Endothelial cell of umbilical vein (primary cell): ENCODE data around the gene SAE1. TPM values are rescaled to one million over a fixed set of nuclear protein-coding genes. Genes with fewer than 3 reads are reported as not detected.

Experiments
- BruUV-seq: library from RNA; stranded (reverse); fragments of 400-500 nt; replicated peaks from 2 replicates; lab custom pipeline; 2021; lab: Mats Ljungman, UMichigan
- CTCF ChIA-PET: fragments of 300-600, 350-600 bp; sonication (Branson Sonifier 250); formaldehyde crosslinking; loops from one replicate; lab custom pipeline; 2021; ENCODE audit warnings: antibody characterized with exemption, inconsistent platforms; lab: Charles Lee
- POLR2A ChIA-PET: fragments of 300-600, 350-600 bp; sonication (Branson Sonifier 250); formaldehyde crosslinking; loops from one replicate; lab custom pipeline; 2021; ENCODE audit warnings: antibody characterized with exemption, inconsistent platforms; lab: Charles Lee
- DNase-seq: peaks from one replicate; pipeline ENCODE4 v3.0.0-alpha.2; 2011; ENCODE audit warnings: low read depth, low spot score
- FAIRE-seq: peaks from 2 replicates; lab custom pipeline; 2011; peaks lifted over from hg19 to GRCh38; lab: Jason Lieb, UNC
- H2AFZ ChIP-seq: 2 replicates; pipeline ENCODE4 v1.6.0; 2012; ENCODE audit warnings: low read depth, low read length, control low read depth, inconsistent platforms
- H3K27ac ChIP-seq: 2 replicates; pipeline ENCODE4 v1.5.1; 2011; ENCODE audit warnings: low read depth, mild to moderate bottlenecking, control low read depth, low read length, moderate library complexity; ENCODE audit not compliant: insufficient read depth
- H3K27me3 ChIP-seq, 2 experiments: 2 replicates each; pipeline versions ENCODE4 v1.6.0 to v1.6.1; 2011; ENCODE audit warnings: low read length in 2 of 2, mixed read lengths in 1 of 2; ENCODE audit not compliant: control insufficient read depth in 2 of 2, insufficient read depth in 2 of 2
- H3K36me3 ChIP-seq, 2 experiments: 2 replicates in 1 of 2; 3 replicates in 1 of 2; pipeline ENCODE4 v1.5.1; 2011; ENCODE audit warnings: low read length in 2 of 2, mild to moderate bottlenecking in 1 of 2, moderate library complexity in 1 of 2; ENCODE audit not compliant: control insufficient read depth in 2 of 2, insufficient read depth in 2 of 2; ENCODE audit errors: extremely low read depth in 1 of 2
- H3K4me1 ChIP-seq: 3 replicates; pipeline ENCODE4 v1.5.1; 2011; ENCODE audit warnings: mild to moderate bottlenecking, low read length; ENCODE audit not compliant: control insufficient read depth, insufficient read depth; ENCODE audit errors: extremely low read depth
- H3K4me2 ChIP-seq: 2 replicates; pipeline ENCODE4 v1.6.1; 2011; ENCODE audit warnings: low read length, control low read depth, mixed read lengths; ENCODE audit not compliant: insufficient read depth
- H3K4me3 ChIP-seq, 3 experiments: fragments of 200-600 bp in 1 of 3; sonication (generic), shearing (Covaris generic) in 1 of 3; replicated peaks in 1 of 3; 2 replicates each; pipeline ENCODE4 v1.5.1; 2011 to 2016; ENCODE audit warnings: control low read depth in 3 of 3, low read length in 3 of 3, mild to moderate bottlenecking in 2 of 3, inconsistent platforms in 1 of 3, low read depth in 1 of 3, moderate library complexity in 1 of 3; ENCODE audit not compliant: insufficient read depth in 1 of 3
- H3K79me2 ChIP-seq: 2 replicates; pipeline ENCODE4 v1.6.0; 2012; ENCODE audit warnings: low read length, inconsistent platforms; ENCODE audit not compliant: control insufficient read depth, insufficient read depth
- H3K9ac ChIP-seq: replicated peaks from 2 replicates; pipeline ENCODE3; 2011; ENCODE audit warnings: low read length, control low read depth; ENCODE audit not compliant: insufficient read depth; ENCODE audit errors: extremely low read depth
- H3K9me1 ChIP-seq: replicated peaks from 3 replicates; pipeline ENCODE4 v1.6.0; 2011; ENCODE audit warnings: mild to moderate bottlenecking, low read length; ENCODE audit not compliant: control insufficient read depth, insufficient read depth; ENCODE audit errors: extremely low read depth
- H3K9me3 ChIP-seq: replicated peaks from 2 replicates; pipeline ENCODE4 v1.5.1; 2012; ENCODE audit warnings: low read length, inconsistent platforms; ENCODE audit not compliant: control insufficient read depth, insufficient read depth
- H4K20me1 ChIP-seq: replicated peaks from 2 replicates; pipeline ENCODE3; 2011; ENCODE audit warnings: mild to moderate bottlenecking, low read length; ENCODE audit not compliant: control insufficient read depth, insufficient read depth; ENCODE audit errors: extremely low read depth
- EZH2 ChIP-seq: IDR thresholded peaks from 2 replicates; pipeline ENCODE4 v1.6.1; 2012; ENCODE audit warnings: borderline replicate concordance, low read depth, mild to moderate bottlenecking, moderate library complexity, low read length, inconsistent platforms; ENCODE audit not compliant: severe bottlenecking
- FOS ChIP-seq: IDR thresholded peaks from 2 replicates; pipeline ENCODE4 v1.6.1; 2011; ENCODE audit warnings: mild to moderate bottlenecking, low read length, moderate library complexity, borderline replicate concordance; ENCODE audit not compliant: insufficient read depth
- GATA2 ChIP-seq: IDR thresholded peaks from 2 replicates; pipeline ENCODE4 v1.7.0; 2011; ENCODE audit warnings: low read depth, mild to moderate bottlenecking, moderate library complexity, mixed read lengths, low read length; ENCODE audit not compliant: insufficient read length, insufficient read depth
- JUN ChIP-seq: IDR thresholded peaks from 2 replicates; pipeline ENCODE4 v1.6.1; 2011; ENCODE audit warnings: borderline replicate concordance, low read depth; ENCODE audit not compliant: insufficient read length, insufficient read depth
- MYC ChIP-seq: IDR thresholded peaks from one replicate; pipeline ENCODE4 v1.6.1; 2011; ENCODE audit warnings: mild to moderate bottlenecking, low read depth, low read length
- POLR2A ChIP-seq: IDR thresholded peaks from 2 replicates; pipeline ENCODE4 v1.6.1; 2012; ENCODE audit warnings: low read depth, mild to moderate bottlenecking, control low read depth, low read length
- POLR2AphosphoS5 ChIP-seq: IDR thresholded peaks from 2 replicates; pipeline ENCODE4 v1.6.1; 2012; ENCODE audit warnings: low read depth, mild to moderate bottlenecking, control low read depth, low read length, moderate library complexity; ENCODE audit not compliant: insufficient read depth
- dilution Hi-C: fragments of 300-500 bp; cut with MboI; formaldehyde crosslinking; loops from one replicate; pipeline ENCODE4 v1.15.0; 2019; ENCODE audit warnings: low sequenced_read_pairs; ENCODE audit not compliant: extremely low pct_ligation_motif_present
- intact Hi-C: fragments of 100-400 bp; cut with micrococcal nuclease; formaldehyde crosslinking; loops from one replicate; pipeline ENCODE4 v1.10.0; 2022
- polyA plus RNA-seq, 4 experiments: library from polyadenylated mRNA; depleted of rRNA in 3 of 4; stranded (reverse) in 3 of 4; unstranded in 1 of 4; fragments of >200 nt; gene quantifications; 2 replicates each; pipeline versions ENCODE4 v1.2.1 to v1.2.3, GENCODE V29; 2011 to 2012; ENCODE audit warnings: missing spikeins in 1 of 4
- total RNA-seq: library from RNA; stranded (reverse); gene quantifications from 2 replicates; pipeline ENCODE4 v1.2.3, GENCODE V29; 2021
- TF ChIP-seq, protein P1 (sequence below): IDR thresholded peaks from 2 replicates; pipeline ENCODE4 v1.6.1; 2011; ENCODE audit not compliant: insufficient read depth, insufficient read length
- TF ChIP-seq, protein P2 (sequence below), 2 donors: IDR thresholded peaks; 1 replicate in 1 of 2; 2 replicates in 1 of 2; pipeline ENCODE4 v1.5.1; 2011; ENCODE audit warnings: low read length in 2 of 2, mild to moderate bottlenecking in 2 of 2, moderate library complexity in 2 of 2, control low read depth in 1 of 2, inconsistent platforms in 1 of 2, low read depth in 1 of 2; ENCODE audit not compliant: insufficient read depth in 1 of 2; ENCODE audit errors: extremely low read depth in 1 of 2

SAE1 gene
- total and polyA plus RNA-seq, 2 donors (not counting 3 experiments of a cell fraction or from before 2014, with no cell fraction given), result 165 to 219 TPM

DNA sequence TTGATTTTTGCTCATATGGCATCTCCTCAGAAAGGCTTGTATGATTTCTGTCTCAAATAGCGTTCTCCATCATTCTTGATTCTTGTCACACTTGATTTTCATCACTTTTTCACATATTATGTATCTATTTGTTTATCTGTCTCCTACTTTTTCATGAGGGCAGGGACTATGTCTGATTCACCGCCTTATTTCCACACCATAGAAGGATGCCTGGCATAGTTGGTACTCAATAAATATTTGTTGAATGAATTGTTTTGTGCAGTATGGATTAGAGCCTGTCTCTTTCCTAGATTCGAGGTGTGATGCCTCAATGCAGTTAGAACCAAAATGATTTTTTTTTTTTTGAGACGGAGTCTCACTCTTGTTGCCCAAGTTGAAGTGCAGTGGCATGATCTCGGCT is 12.1 kb downstream of the SAE1 start:
- CTCF ChIA-PET, result interaction anchor here (1.0 to 1.6 kb wide), 5 partner anchors 17 to 105 kb away, joined by 3 to 7 read pairs (median 4); no protein-coding TSS in a partner anchor
- Histone ChIP-seq H3K4me2 (no peak overlapping the region), H3K9ac (no peak overlapping the region), H4K20me1 (peaks cover 5% of the 10 kb centered on the region), H3K4me1 (no peaks in the 10 kb centered on the region), H2AFZ (no peak overlapping the region), H3K27me3 (no peaks in the 10 kb centered on the region), H3K9me1 (no peaks in the 10 kb centered on the region), H3K9me3 (no peaks in the 10 kb centered on the region), H3K4me3 (no peak overlapping the region), H3K27ac (no peak overlapping the region), H3K79me2 (peaks cover 82% of the 10 kb centered on the region), H3K36me3 (peaks cover 20 to 28% of the 10 kb centered on the region in 2 experiments)
- peak; percentile 31 for FAIRE-seq
- no peak for TF ChIP-seq GATA2
- TF ChIP-seq POLR2AphosphoS5, result no peak
- TF ChIP-seq FOS, result no peak
- TF ChIP-seq, protein P1, sequence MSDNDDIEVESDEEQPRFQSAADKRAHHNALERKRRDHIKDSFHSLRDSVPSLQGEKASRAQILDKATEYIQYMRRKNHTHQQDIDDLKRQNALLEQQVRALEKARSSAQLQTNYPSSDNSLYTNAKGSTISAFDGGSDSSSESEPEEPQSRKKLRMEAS, result no peak
- TF ChIP-seq, protein P2, sequence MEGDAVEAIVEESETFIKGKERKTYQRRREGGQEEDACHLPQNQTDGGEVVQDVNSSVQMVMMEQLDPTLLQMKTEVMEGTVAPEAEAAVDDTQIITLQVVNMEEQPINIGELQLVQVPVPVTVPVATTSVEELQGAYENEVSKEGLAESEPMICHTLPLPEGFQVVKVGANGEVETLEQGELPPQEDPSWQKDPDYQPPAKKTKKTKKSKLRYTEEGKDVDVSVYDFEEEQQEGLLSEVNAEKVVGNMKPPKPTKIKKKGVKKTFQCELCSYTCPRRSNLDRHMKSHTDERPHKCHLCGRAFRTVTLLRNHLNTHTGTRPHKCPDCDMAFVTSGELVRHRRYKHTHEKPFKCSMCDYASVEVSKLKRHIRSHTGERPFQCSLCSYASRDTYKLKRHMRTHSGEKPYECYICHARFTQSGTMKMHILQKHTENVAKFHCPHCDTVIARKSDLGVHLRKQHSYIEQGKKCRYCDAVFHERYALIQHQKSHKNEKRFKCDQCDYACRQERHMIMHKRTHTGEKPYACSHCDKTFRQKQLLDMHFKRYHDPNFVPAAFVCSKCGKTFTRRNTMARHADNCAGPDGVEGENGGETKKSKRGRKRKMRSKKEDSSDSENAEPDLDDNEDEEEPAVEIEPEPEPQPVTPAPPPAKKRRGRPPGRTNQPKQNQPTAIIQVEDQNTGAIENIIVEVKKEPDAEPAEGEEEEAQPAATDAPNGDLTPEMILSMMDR (IDR thresholded peaks at IDR 0.05; ENCODE audit: extremely low read depth in 1 of 2, insufficient read depth in 1 of 2, low read depth in 1 of 2, low read length in 2 of 2), result no peak
- no peak for TF ChIP-seq EZH2
- no peak for TF ChIP-seq JUN
- TF ChIP-seq MYC, result no peak
- no peak for TF ChIP-seq POLR2A
- BruUV-seq, result no TSS peak
- dilution Hi-C loops (no loop called here), intact Hi-C loops (no loop called here)
- DNase-seq, result no peak
- POLR2A ChIA-PET, result no interaction called here
